ENCODE data around the gene AATK.

The AATK gene

GRCh38 chr17:81187120-81187519 is 21.1 kb upstream of the AATK start:
- TF ChIP-seq CTCF (IDR thresholded peaks at IDR 0.05; ENCODE audit: insufficient read depth, low read length, missing control alignments), result no peak
- CTCF ChIA-PET, result interaction anchor here (6.6 kb wide), 1 partner anchor 13 kb away, joined by 36 read pairs; no protein-coding TSS in a partner anchor
- POLR2A ChIA-PET, result no interaction called here

GRCh38 chr17:81186203-81186602 is 20.2 kb upstream of the AATK start:
- no peak overlapping the region for H3K4me3 ChIP-seq (ENCODE audit: low read depth, low read length)
- DNase-seq (ENCODE audit: low read depth, low spot score), result no peak
- TF ChIP-seq CTCF (IDR thresholded peaks at IDR 0.05; ENCODE audit: insufficient read depth, low read length, missing control alignments), result no peak
- POLR2A ChIA-PET, result no interaction called here
- CTCF ChIA-PET, result interaction anchor here (6.6 kb wide), 1 partner anchor 14 kb away, joined by 36 read pairs; no protein-coding TSS in a partner anchor

More at GRCh38 chr17:81187120-81187519, 21.1 kb upstream of the AATK start:
- H3K4me3 ChIP-seq (ENCODE audit: low read depth, low read length), result no peak overlapping the region
- no peak for DNase-seq (ENCODE audit: low read depth, low spot score)

GRCh38 chr17:81184555-81184954 is 18.5 kb upstream of the AATK start:
- ChIA-PET CTCF (interaction anchor here (1.5 kb wide), 1 partner anchor 42 kb away, joined by 4 read pairs; no protein-coding TSS in a partner anchor), POLR2A (no interaction called here)
- no peak for TF ChIP-seq CTCF (IDR thresholded peaks at IDR 0.05; ENCODE audit: insufficient read depth, low read length, missing control alignments)
- DNase-seq (ENCODE audit: low read depth, low spot score), result no peak
- no peak overlapping the region for H3K4me3 ChIP-seq (ENCODE audit: low read depth, low read length)

GRCh38 chr17:81183807-81184206 is 17.8 kb upstream of the AATK start:
- H3K4me3 ChIP-seq (ENCODE audit: low read depth, low read length), result no peak overlapping the region
- CTCF ChIA-PET, result no interaction called here
- TF ChIP-seq CTCF (IDR thresholded peaks at IDR 0.05; ENCODE audit: insufficient read depth, low read length, missing control alignments), result no peak
- POLR2A ChIA-PET, result no interaction called here
- no peak for DNase-seq (ENCODE audit: low read depth, low spot score)

- no peak for DNase-seq (ENCODE audit: low read depth, low spot score)
- no peak overlapping the region for H3K4me3 ChIP-seq (ENCODE audit: low read depth, low read length)
- TF ChIP-seq CTCF (IDR thresholded peaks at IDR 0.05; ENCODE audit: insufficient read depth, low read length, missing control alignments), result no peak
- ChIA-PET POLR2A (no interaction called here), CTCF (no interaction called here)
These were observed 17.3 kb upstream of the AATK start for GRCh38 chr17:81183316-81183715.

GRCh38 chr17:81182596-81182995 is 16.6 kb upstream of the AATK start:
- no peak for TF ChIP-seq CTCF (IDR thresholded peaks at IDR 0.05; ENCODE audit: insufficient read depth, low read length, missing control alignments)
- ChIA-PET CTCF (interaction anchor here (1.3 kb wide), 1 partner anchor 40 kb away, joined by 3 read pairs; no protein-coding TSS in a partner anchor), POLR2A (interaction anchor here (1.0 kb wide), 1 partner anchor 18 kb away, joined by 3 read pairs; the partner anchor contains the start of gene PVALEF)
- no peak for DNase-seq (ENCODE audit: low read depth, low spot score)
- H3K4me3 ChIP-seq (ENCODE audit: low read depth, low read length), result no peak overlapping the region
